ENCODE results near the gene HSD11B2.

The HSD11B2 gene

DNA sequence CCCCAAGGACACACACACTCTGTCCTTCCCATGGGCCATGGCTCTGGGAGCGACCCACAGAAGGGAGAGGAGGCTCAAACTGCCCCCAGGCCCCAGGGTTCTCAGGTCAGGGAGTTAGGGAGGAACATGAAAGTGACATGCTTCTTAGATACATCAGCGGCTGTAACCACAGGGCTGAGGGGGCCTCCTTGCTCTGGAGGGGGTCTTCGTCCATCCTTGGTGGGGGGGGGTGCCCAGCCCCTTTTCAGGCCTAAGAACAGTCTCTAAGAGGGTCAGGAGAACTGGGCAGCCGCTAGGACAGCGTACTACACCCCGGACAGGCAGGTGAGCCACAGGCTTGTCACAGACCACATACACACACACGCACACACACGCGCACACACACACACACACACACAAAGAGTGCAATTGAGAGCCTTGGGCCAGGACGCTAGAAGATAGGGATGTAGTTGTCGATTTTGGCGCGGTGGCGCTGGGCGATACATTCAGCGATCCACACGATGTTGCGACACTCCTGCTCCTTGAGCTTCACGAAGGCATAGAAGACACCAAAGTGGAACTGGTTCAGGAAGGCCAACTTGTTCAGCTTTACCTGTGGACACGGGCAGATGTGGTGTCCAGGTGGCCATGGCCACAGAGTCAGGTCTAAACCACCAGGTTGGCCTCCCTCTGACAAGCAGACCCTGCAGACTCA is 7.3 kb downstream of the HSD11B2 start:
- in situ Hi-C loops (cut with HindIII; ENCODE audit: low pct_ligation_motif_present, low sequenced_read_pairs): no loop called here
- TF ChIP-seq, protein P1, sequence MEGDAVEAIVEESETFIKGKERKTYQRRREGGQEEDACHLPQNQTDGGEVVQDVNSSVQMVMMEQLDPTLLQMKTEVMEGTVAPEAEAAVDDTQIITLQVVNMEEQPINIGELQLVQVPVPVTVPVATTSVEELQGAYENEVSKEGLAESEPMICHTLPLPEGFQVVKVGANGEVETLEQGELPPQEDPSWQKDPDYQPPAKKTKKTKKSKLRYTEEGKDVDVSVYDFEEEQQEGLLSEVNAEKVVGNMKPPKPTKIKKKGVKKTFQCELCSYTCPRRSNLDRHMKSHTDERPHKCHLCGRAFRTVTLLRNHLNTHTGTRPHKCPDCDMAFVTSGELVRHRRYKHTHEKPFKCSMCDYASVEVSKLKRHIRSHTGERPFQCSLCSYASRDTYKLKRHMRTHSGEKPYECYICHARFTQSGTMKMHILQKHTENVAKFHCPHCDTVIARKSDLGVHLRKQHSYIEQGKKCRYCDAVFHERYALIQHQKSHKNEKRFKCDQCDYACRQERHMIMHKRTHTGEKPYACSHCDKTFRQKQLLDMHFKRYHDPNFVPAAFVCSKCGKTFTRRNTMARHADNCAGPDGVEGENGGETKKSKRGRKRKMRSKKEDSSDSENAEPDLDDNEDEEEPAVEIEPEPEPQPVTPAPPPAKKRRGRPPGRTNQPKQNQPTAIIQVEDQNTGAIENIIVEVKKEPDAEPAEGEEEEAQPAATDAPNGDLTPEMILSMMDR (IDR thresholded peaks at IDR 0.05; ENCODE audit: low read depth, low read length, missing control alignments): no peak
- DNase-seq: no peak
- H3K4me3 ChIP-seq (ENCODE audit: low read depth, low read length): no peak overlapping the region
- H3K36me3 ChIP-seq (replicated peaks): peaks cover 33% of the 10 kb centered on the region
- no peak overlapping the region for H3K27ac ChIP-seq
- H3K27me3 ChIP-seq (replicated peaks): no peaks in the 10 kb centered on the region

DNA sequence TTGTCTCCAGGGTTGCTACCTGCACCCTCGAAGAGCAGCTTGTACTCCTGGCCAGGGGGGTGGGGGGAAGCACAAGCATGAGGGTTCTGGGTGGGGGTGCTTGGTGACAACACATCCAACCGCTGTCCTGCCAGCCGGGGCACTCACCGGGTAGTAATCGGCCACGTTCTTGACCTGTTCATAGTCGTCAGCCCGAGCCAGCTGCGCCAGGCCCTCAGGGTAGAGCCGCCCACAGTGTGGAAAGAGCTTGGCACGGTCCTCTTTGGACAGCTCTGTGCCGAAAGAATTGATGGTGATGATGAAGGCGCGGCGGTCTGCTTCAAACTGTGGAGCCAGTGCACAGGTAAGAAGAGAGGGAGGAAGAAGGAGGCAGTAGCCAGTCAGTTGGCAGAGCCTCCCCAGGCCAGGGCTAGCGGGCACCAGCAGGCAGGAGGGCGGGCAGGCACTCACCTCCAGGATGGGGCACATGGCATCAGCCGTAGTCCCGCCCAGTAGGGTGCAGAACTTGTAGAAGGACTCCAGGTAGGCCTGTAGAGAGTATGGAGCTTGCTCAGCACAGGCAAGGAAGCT is 8.0 kb downstream of the HSD11B2 start:
- no peak for DNase-seq
- H3K36me3 ChIP-seq (replicated peaks): peaks cover 35% of the 10 kb centered on the region
- TF ChIP-seq, protein P1 (IDR thresholded peaks at IDR 0.05; ENCODE audit: low read depth, low read length, missing control alignments): no peak
- in situ Hi-C loops (cut with HindIII; ENCODE audit: low pct_ligation_motif_present, low sequenced_read_pairs): no loop called here
- H3K27ac ChIP-seq: no peak overlapping the region
- H3K27me3 ChIP-seq (replicated peaks): no peaks in the 10 kb centered on the region
- no peak overlapping the region for H3K4me3 ChIP-seq (ENCODE audit: low read depth, low read length)

DNA sequence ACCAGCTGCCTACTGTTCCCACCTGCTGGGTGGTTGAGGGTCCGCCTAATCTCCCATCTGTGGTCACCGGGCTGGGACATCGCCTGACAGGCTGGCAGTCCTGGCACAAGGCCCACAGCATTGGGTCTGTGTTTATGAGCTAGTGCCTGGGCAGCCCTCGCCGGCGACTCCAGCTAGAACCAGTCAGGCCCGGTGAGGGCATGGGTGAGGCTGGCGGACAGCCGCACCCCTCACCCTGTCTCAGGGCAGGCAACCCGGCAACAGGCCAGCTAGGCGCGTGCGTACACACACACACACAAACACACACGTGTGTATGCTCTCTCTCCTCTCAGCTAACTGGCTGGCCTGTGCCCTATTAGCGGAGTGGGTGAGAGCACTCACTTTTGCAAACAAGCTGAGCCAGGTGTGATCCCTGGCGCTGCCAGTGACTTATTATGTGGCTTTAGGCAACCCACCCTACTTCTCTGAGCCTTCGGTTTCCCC is 10.4 kb downstream of the HSD11B2 start:
- Histone ChIP-seq H3K36me3 (replicated peaks) (peaks cover 35% of the 10 kb centered on the region), H3K4me3 (ENCODE audit: low read depth, low read length) (no peak overlapping the region), H3K27me3 (replicated peaks) (no peaks in the 10 kb centered on the region), H3K27ac (no peak overlapping the region)
- in situ Hi-C loops (cut with HindIII; ENCODE audit: low pct_ligation_motif_present, low sequenced_read_pairs): no loop called here
- no peak for DNase-seq
- TF ChIP-seq, protein P1 (IDR thresholded peaks at IDR 0.05; ENCODE audit: low read depth, low read length, missing control alignments): no peak

DNA sequence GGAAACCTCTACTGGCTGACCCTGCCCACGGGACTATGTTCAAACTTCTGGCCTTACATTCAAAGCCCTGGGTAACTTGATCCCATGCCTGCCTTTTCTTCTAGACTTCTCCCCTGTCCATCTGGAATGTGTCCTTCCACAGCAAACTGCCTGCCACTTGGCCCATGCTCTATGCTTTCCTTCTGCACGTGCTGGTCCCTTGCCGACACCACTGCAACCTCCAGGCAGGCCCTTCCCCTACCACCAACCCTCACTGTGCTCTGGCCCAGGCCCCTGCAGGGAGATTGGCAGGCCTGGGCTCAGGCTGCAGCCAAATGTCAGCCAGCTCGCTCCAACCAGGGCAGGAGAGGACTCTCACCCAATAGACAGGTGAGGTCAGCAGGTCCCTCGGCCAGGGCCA is 11.0 kb downstream of the HSD11B2 start:
- no peak overlapping the region for H3K27ac ChIP-seq
- no peak overlapping the region for H3K4me3 ChIP-seq (ENCODE audit: low read depth, low read length)
- no peak for DNase-seq
- peaks cover 35% of the 10 kb centered on the region for H3K36me3 ChIP-seq (replicated peaks)
- no peaks in the 10 kb centered on the region for H3K27me3 ChIP-seq (replicated peaks)
- in situ Hi-C loops (cut with HindIII; ENCODE audit: low pct_ligation_motif_present, low sequenced_read_pairs): no loop called here
- TF ChIP-seq, protein P1 (IDR thresholded peaks at IDR 0.05; ENCODE audit: low read depth, low read length, missing control alignments): no peak

DNA sequence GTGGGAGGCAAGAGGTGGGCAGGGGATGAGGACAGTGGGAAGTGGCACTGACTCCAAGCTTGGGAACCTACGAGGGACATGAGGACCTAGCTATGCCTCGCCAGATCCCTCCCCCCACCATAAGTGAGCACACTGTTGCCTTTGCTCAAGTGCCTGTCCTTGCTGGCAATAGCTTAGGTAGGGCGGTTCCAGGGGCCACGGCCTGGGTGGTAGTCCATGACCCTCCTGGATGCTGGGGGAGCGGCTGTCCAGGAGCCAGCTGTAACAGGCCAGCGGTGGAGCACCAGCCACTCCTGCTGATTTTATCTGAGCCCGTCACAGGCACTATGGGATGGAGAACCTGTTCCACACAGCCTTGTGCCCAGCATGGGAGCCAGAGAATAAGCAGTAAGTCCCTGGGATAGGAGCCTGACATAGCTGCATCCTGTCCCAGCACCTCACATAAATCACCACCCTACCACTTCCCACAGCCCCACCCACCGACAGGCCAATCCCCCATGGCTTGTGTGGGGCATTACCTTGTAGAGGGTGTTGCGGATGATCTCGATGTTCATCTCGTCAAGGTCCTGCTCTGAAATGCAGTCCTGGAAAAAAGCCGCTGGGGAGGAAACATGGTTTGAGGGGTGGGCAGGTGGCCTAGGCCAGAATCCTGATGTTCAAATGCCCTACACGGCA is 11.8 kb downstream of the HSD11B2 start:
- H3K4me3 ChIP-seq (ENCODE audit: low read depth, low read length): no peak overlapping the region
- TF ChIP-seq, protein P1 (IDR thresholded peaks at IDR 0.05; ENCODE audit: low read depth, low read length, missing control alignments): no peak
- H3K27ac ChIP-seq: no peak overlapping the region
- peaks cover 27% of the 10 kb centered on the region for H3K36me3 ChIP-seq (replicated peaks)
- in situ Hi-C loops (cut with HindIII; ENCODE audit: low pct_ligation_motif_present, low sequenced_read_pairs): no loop called here
- no peaks in the 10 kb centered on the region for H3K27me3 ChIP-seq (replicated peaks)
- no peak for DNase-seq

Measured in brain microvascular endothelial cell (primary cell).